Measurements from ENCODE around the gene FH. TPM values are rescaled to one million over a fixed set of nuclear protein-coding genes. Genes with fewer than 3 reads are reported as not detected.

FH gene
- total and polyA plus RNA-seq, 12 donors: 42.5 to 152 (median 97.9) TPM

- TF ChIP-seq CTCF (IDR thresholded peaks at IDR 0.05) (peak in 3 of 6 experiments; percentile 10 to 41 (median 28)), POLR2A (IDR thresholded peaks at IDR 0.05) (no peak)
- WGBS, 4 donors: 75 to 80% (median 79%) methylated on average over 4 of the region's 4 CpGs
- no peaks in the 10 kb centered on the region for H3K36me3 ChIP-seq (replicated peaks in 1 of 2)
- H3K27ac ChIP-seq: no peak overlapping the region
- H3K4me1 ChIP-seq (replicated peaks in 1 of 2): no peaks in the 10 kb centered on the region
- H3K27me3 ChIP-seq: no peaks in the 10 kb centered on the region
- no peaks in the 10 kb centered on the region for H3K9me3 ChIP-seq (replicated peaks in 1 of 3)
- intact Hi-C loops (cut with DNase I): no loop called here
- DNase-seq: no peak
- H3K4me3 ChIP-seq: no peak overlapping the region
Measured at GRCh38 chr1:241485554-241485992, 34.0 kb downstream of the FH start.

- Histone ChIP-seq H3K36me3 (replicated peaks in 1 of 2) (no peaks in the 10 kb centered on the region), H3K4me1 (replicated peaks in 1 of 2) (no peaks in the 10 kb centered on the region), H3K9me3 (replicated peaks in 1 of 3) (no peaks in the 10 kb centered on the region), H3K27ac (no peak overlapping the region), H3K4me3 (no peak overlapping the region), H3K27me3 (no peaks in the 10 kb centered on the region)
- intact Hi-C loops (cut with DNase I): no loop called here
- TF ChIP-seq POLR2A (IDR thresholded peaks at IDR 0.05) (no peak), CTCF (IDR thresholded peaks at IDR 0.05) (no peak)
- 90 to 98% (median 96%) methylated on average over 3 of the region's 3 CpGs for WGBS, 4 donors
- no peak for DNase-seq
Measured at GRCh38 chr1:241485145-241485544, 34.4 kb downstream of the FH start.

DNA sequence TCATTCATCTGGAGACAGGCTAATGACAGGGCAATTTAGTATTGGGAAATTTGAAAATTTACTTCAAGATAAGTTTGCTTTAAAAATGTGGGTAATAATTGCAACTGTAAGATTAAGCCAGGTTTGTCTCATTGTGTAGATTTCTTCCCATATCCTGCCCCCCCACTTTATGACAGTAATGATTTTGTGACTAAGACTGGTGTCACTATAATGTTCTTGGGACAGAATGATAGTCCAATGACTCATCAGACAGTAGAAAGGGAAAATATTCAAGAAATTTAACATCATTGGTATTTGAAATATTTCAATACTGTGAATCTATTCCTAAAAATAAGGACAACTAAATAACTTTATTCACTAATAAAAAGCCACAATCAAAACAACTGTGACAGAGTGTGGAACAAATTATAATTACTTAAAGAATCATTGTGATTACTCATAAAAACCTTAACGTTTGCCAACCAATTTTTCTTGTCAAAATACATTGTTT is 36.7 kb downstream of the FH start:
- intact Hi-C loops (cut with DNase I): no loop called here
- H3K27ac ChIP-seq: peak overlapping the region in 1 of 5 donors; percentile 15
- no peaks in the 10 kb centered on the region for H3K27me3 ChIP-seq
- no peaks in the 10 kb centered on the region for H3K36me3 ChIP-seq (replicated peaks in 1 of 2)
- no peak for DNase-seq
- H3K4me3 ChIP-seq: no peak overlapping the region
- TF ChIP-seq POLR2A (IDR thresholded peaks at IDR 0.05) (no peak), CTCF (IDR thresholded peaks at IDR 0.05) (no peak)
- no peaks in the 10 kb centered on the region for H3K9me3 ChIP-seq (replicated peaks in 1 of 3)
- WGBS, 4 donors: 19 to 28% (median 26%) methylated on average over 1 of the region's 1 CpG
- H3K4me1 ChIP-seq (replicated peaks in 1 of 2): no peaks in the 10 kb centered on the region

GRCh38 chr1:241479294-241479693 is 40.3 kb downstream of the FH start:
- Histone ChIP-seq H3K27me3 (no peaks in the 10 kb centered on the region), H3K36me3 (replicated peaks in 1 of 2) (no peaks in the 10 kb centered on the region), H3K27ac (no peak overlapping the region), H3K4me1 (replicated peaks in 1 of 2) (no peaks in the 10 kb centered on the region), H3K4me3 (no peak overlapping the region), H3K9me3 (replicated peaks in 1 of 3) (no peaks in the 10 kb centered on the region)
- no peak for DNase-seq
- intact Hi-C loops (cut with DNase I): no loop called here
- TF ChIP-seq CTCF (IDR thresholded peaks at IDR 0.05) (no peak), POLR2A (IDR thresholded peaks at IDR 0.05) (no peak)

Data from adrenal gland (tissue), 12 donors.